Measurements from ENCODE around the gene FBXL20. TPM values are rescaled to one million over a fixed set of nuclear protein-coding genes. Genes with fewer than 3 reads are reported as not detected.

Gene FBXL20
- total and polyA plus RNA-seq, 2 of the 8 experiments (the other 6 are each of a cell fraction or from before 2014, with no cell fraction given): 5.5 to 11.0 TPM

- no peak overlapping the region for H3K23ac ChIP-seq (ENCODE audit: insufficient read length)
- no peak overlapping the region for H4K91ac ChIP-seq (replicated peaks; ENCODE audit: insufficient read length, low read length)
- no peak overlapping the region for H3K18ac ChIP-seq (ENCODE audit: extremely low read depth, low read length)
- no peak overlapping the region for H3K14ac ChIP-seq (ENCODE audit: insufficient read length)
- no peak overlapping the region for H2BK120ac ChIP-seq (replicated peaks; ENCODE audit: low read depth, low read length)
- no peak overlapping the region for H3K4me2 ChIP-seq (ENCODE audit: insufficient read depth in 1 of 2, low read depth in 2 of 2, low read length in 2 of 2)
- no peak overlapping the region for H2BK20ac ChIP-seq (ENCODE audit: low read length)
- no peak overlapping the region for H2AFZ ChIP-seq (ENCODE audit: low read length)
- no peaks in the 10 kb centered on the region; a peak in 1 of 8 replicates for H3K36me3 ChIP-seq (ENCODE audit: control insufficient read depth in 2 of 4, insufficient read depth in 4 of 4, low read length in 3 of 4)
- H3K4me3 ChIP-seq (ENCODE audit: extremely low read depth in 1 of 4, insufficient read depth in 2 of 4, low read depth in 3 of 4, low read length in 4 of 4): no peak overlapping the region
- no peak for DNase-seq (ENCODE audit: low read depth in 1 of 2, low spot score in 2 of 2)
- no peak overlapping the region for H3K56ac ChIP-seq (replicated peaks; ENCODE audit: insufficient read length, low read depth, low read length)
- no peak overlapping the region for H2BK12ac ChIP-seq (ENCODE audit: low read depth, low read length)
- H2BK5ac ChIP-seq (ENCODE audit: low read depth, low read length): no peak overlapping the region
- ChIA-PET CTCF (ENCODE audit: partially characterized antibody) (interaction anchor here (1.0 to 1.9 kb wide), 3 partner anchors 13 to 40 kb away, joined by 4 to 5 read pairs (median 4); no protein-coding TSS in a partner anchor), POLR2A (ENCODE audit: partially characterized antibody) (no interaction called here)
- H3K4me1 ChIP-seq (replicated peaks in 1 of 4; ENCODE audit: control insufficient read depth in 3 of 4, insufficient read depth in 4 of 4, low read length in 3 of 4): peaks cover 0 to 2% (median under 1%) of the 10 kb centered on the region in 4 experiments; a peak in 2 of 7 replicates
- no peak overlapping the region for H2BK15ac ChIP-seq (ENCODE audit: low read length)
- no peaks in the 10 kb centered on the region for H3K23me2 ChIP-seq (ENCODE audit: low read depth, low read length)
- no peak overlapping the region for H4K8ac ChIP-seq (ENCODE audit: extremely low read depth, insufficient read depth, low read length)
- no peak overlapping the region for H3K4ac ChIP-seq (replicated peaks; ENCODE audit: insufficient read length, low read depth, low read length)
- FAIRE-seq: no peak
- WGBS, 2 experiments (ENCODE audit: extremely low coverage in 1 of 2, insufficient coverage in 1 of 2, insufficient read length in 1 of 2, insufficient replicate concordance in 2 of 2, low coverage in 1 of 2, low lambda C conversion rate in 2 of 2, missing lambda C conversion rate in 1 of 2): 92% methylated on average over 1 of the region's 1 CpG; no CpG with 5 or more reads in 1 of the 2 experiments
- no peaks in the 10 kb centered on the region for H3K79me1 ChIP-seq (ENCODE audit: low read depth, low read length)
- no peaks in the 10 kb centered on the region for H3K79me2 ChIP-seq (ENCODE audit: control insufficient read depth in 1 of 2, insufficient read depth in 2 of 2, low read length in 2 of 2)
- H3K9ac ChIP-seq (replicated peaks in 1 of 4; ENCODE audit: extremely low read depth in 1 of 4, low read depth in 3 of 4, low read length in 3 of 4): no peak overlapping the region
- no peaks in the 10 kb centered on the region for H4K20me1 ChIP-seq (replicated peaks in 1 of 2; ENCODE audit: control insufficient read depth in 1 of 2, insufficient read depth in 2 of 2, low read length in 2 of 2)
- H3K9me3 ChIP-seq (ENCODE audit: insufficient read depth in 2 of 2, low read depth in 1 of 2, low read length in 1 of 2): no peaks in the 10 kb centered on the region
- H3K27ac ChIP-seq (ENCODE audit: low read depth, low read length): no peak overlapping the region
- no peak overlapping the region for H4K5ac ChIP-seq (ENCODE audit: insufficient read length, low read depth, low read length)
- H2AK5ac ChIP-seq (ENCODE audit: low read depth, low read length): no peak overlapping the region
- H3K27me3 ChIP-seq (replicated peaks in 1 of 4; ENCODE audit: control insufficient read depth in 3 of 4, extremely low read depth in 1 of 4, insufficient read depth in 3 of 4, low read length in 3 of 4): no peaks in the 10 kb centered on the region
- TF ChIP-seq SP1 (IDR thresholded peaks at IDR 0.05; ENCODE audit: low read depth, low read length) (no peak), CBX5 (IDR thresholded peaks at IDR 0.05; ENCODE audit: low read depth, low read length) (no peak), HDAC6 (IDR thresholded peaks at IDR 0.05; ENCODE audit: low read depth, low read length) (no peak), RXRA (IDR thresholded peaks at IDR 0.05; ENCODE audit: insufficient read depth, low read depth, low read length) (no peak), CHD2 (IDR thresholded peaks at IDR 0.05; ENCODE audit: low read length) (no peak), KDM1A (IDR thresholded peaks at IDR 0.05; ENCODE audit: borderline replicate concordance, low read length) (no peak), CBX8 (IDR thresholded peaks at IDR 0.05; ENCODE audit: borderline replicate concordance, low read depth, low read length) (no peak), GABPA (IDR thresholded peaks at IDR 0.05; ENCODE audit: borderline replicate concordance, insufficient read depth, low read length) (no peak), GTF2F1 (IDR thresholded peaks at IDR 0.05; ENCODE audit: borderline replicate concordance, low read depth, low read length) (no peak), PHF8 (conservative IDR thresholded peaks at IDR 0.05; ENCODE audit: low read depth, low read length) (no peak), KDM5A (IDR thresholded peaks at IDR 0.05; ENCODE audit: low read length) (no peak), RBBP5 (IDR thresholded peaks at IDR 0.05; ENCODE audit: borderline replicate concordance, low read depth, low read length) (no peak), ZNF274 (IDR thresholded peaks at IDR 0.05; ENCODE audit: borderline replicate concordance, extremely low read depth, low read length) (no peak), USF2 (IDR thresholded peaks at IDR 0.05; ENCODE audit: low read length) (no peak)
These were observed 117.5 kb downstream of the FBXL20 start for GRCh38 chr17:39283896-39284295.

Data from H1 (cell line).